A549 (cell line): ENCODE data around the gene PLSCR5.

Source experiments
- BHLHE40 ChIP-seq: IDR thresholded peaks from 2 replicates; pipeline ENCODE4 v1.6.1; 2012; ENCODE audit warnings: low read depth, low read length, inconsistent platforms
- CEBPB ChIP-seq, 2 experiments: fragments of >200 bp in 1 of 2; sonication (Bioruptor Twin) in 1 of 2; formaldehyde crosslinking in 1 of 2; IDR thresholded peaks; 2 replicates each; pipeline ENCODE4 v1.6.1; 2012 to 2016
- FOXS1 ChIP-seq: fragments of 250-450 bp; sonication (Bioruptor Pico); IDR thresholded peaks from 2 replicates; pipeline ENCODE4 v1.5.0; 2020; ENCODE audit warnings: mild to moderate bottlenecking, moderate library complexity
- JUN ChIP-seq, 2 experiments: fragments of >200 bp; sonication (Bioruptor Twin); formaldehyde crosslinking; IDR thresholded peaks; 2 replicates in 1 of 2; 3 replicates in 1 of 2; pipeline ENCODE4 v1.6.1; 2016 to 2017
- KDM1A ChIP-seq: fragments of 200-600 bp; sonication (generic); IDR thresholded peaks from 2 replicates; pipeline ENCODE4 v1.6.1; 2016; ENCODE audit warnings: low read depth, mild to moderate bottlenecking
- KDM5A ChIP-seq: fragments of 200-600 bp; sonication (generic); IDR thresholded peaks from 2 replicates; pipeline ENCODE4 v1.6.1; 2016; ENCODE audit warnings: antibody characterized with exemption, mild to moderate bottlenecking
- POLR2A ChIP-seq: IDR thresholded peaks from 2 replicates; pipeline ENCODE4 v1.6.1; 2012; ENCODE audit warnings: mild to moderate bottlenecking, low read length
- RAD21 ChIP-seq, 2 experiments: fragments of >200 bp in 1 of 2; sonication (Bioruptor Twin) in 1 of 2; formaldehyde crosslinking in 1 of 2; IDR thresholded peaks in 1 of 2; conservative IDR thresholded peaks in 1 of 2; 2 replicates in 1 of 2; 3 replicates in 1 of 2; pipeline ENCODE4 v1.6.1; 2012 to 2018; ENCODE audit warnings: inconsistent platforms in 1 of 2
- ZFP36 ChIP-seq: fragments of 450-650 bp; IDR thresholded peaks from 2 replicates; pipeline ENCODE4 v1.6.1; 2014; ENCODE audit warnings: borderline replicate concordance; ENCODE audit not compliant: partially characterized antibody
- TF ChIP-seq, protein P1 (sequence below): fragments of >200 bp; sonication (Bioruptor Twin); formaldehyde crosslinking; IDR thresholded peaks from 3 replicates; pipeline ENCODE4 v1.5.1; 2016
- TF ChIP-seq, protein P2 (sequence below): fragments of 200-600 bp; sonication (generic); IDR thresholded peaks from 2 replicates; pipeline ENCODE4 v1.6.1; 2016; ENCODE audit warnings: antibody characterized with exemption, mild to moderate bottlenecking, moderate library complexity
- TF ChIP-seq, protein P3 (sequence below): IDR thresholded peaks from 2 replicates; pipeline ENCODE4 v1.6.1; 2012

DNA sequence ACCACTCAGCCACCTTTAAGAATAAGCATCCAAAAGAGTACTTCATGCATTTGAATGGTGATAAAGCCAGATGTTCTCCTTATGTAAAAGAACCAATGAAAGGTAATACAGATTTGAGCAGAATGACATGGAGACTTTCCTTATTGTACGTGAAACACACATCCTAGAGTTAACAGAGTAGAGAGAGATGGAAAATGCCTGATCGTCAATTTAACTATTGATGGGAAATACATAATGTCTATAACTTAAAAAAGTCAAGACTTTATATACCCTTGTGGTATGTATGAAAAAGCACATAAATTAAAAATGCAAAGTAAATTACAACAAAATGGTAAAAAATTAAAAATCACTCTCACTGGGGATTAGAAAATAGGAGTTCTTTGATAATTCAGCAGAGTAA, 31.7 kb upstream of the PLSCR5 start:
- TF ChIP-seq CEBPB (IDR thresholded peaks at IDR 0.05) (no peak), BHLHE40 (no peak), RAD21 (conservative IDR thresholded peaks at IDR 0.05 in 1 of 2, IDR thresholded peaks at IDR 0.05 in 1 of 2) (no peak), FOXS1 (CRISPR knock-in tag) (no peak), ZFP36 (no peak), POLR2A (no peak), KDM1A (no peak), KDM5A (no peak), JUN (IDR thresholded peaks at IDR 0.05) (no peak)
- TF ChIP-seq, protein P1, sequence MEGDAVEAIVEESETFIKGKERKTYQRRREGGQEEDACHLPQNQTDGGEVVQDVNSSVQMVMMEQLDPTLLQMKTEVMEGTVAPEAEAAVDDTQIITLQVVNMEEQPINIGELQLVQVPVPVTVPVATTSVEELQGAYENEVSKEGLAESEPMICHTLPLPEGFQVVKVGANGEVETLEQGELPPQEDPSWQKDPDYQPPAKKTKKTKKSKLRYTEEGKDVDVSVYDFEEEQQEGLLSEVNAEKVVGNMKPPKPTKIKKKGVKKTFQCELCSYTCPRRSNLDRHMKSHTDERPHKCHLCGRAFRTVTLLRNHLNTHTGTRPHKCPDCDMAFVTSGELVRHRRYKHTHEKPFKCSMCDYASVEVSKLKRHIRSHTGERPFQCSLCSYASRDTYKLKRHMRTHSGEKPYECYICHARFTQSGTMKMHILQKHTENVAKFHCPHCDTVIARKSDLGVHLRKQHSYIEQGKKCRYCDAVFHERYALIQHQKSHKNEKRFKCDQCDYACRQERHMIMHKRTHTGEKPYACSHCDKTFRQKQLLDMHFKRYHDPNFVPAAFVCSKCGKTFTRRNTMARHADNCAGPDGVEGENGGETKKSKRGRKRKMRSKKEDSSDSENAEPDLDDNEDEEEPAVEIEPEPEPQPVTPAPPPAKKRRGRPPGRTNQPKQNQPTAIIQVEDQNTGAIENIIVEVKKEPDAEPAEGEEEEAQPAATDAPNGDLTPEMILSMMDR: no peak
- TF ChIP-seq, protein P2, sequence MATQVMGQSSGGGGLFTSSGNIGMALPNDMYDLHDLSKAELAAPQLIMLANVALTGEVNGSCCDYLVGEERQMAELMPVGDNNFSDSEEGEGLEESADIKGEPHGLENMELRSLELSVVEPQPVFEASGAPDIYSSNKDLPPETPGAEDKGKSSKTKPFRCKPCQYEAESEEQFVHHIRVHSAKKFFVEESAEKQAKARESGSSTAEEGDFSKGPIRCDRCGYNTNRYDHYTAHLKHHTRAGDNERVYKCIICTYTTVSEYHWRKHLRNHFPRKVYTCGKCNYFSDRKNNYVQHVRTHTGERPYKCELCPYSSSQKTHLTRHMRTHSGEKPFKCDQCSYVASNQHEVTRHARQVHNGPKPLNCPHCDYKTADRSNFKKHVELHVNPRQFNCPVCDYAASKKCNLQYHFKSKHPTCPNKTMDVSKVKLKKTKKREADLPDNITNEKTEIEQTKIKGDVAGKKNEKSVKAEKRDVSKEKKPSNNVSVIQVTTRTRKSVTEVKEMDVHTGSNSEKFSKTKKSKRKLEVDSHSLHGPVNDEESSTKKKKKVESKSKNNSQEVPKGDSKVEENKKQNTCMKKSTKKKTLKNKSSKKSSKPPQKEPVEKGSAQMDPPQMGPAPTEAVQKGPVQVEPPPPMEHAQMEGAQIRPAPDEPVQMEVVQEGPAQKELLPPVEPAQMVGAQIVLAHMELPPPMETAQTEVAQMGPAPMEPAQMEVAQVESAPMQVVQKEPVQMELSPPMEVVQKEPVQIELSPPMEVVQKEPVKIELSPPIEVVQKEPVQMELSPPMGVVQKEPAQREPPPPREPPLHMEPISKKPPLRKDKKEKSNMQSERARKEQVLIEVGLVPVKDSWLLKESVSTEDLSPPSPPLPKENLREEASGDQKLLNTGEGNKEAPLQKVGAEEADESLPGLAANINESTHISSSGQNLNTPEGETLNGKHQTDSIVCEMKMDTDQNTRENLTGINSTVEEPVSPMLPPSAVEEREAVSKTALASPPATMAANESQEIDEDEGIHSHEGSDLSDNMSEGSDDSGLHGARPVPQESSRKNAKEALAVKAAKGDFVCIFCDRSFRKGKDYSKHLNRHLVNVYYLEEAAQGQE: no peak
- TF ChIP-seq, protein P3, sequence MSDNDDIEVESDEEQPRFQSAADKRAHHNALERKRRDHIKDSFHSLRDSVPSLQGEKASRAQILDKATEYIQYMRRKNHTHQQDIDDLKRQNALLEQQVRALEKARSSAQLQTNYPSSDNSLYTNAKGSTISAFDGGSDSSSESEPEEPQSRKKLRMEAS: no peak
